Epidermal melanocyte (primary cell): Measurements from ENCODE around the gene UPP1.
A peak's percentile ranks its signal among the peaks of the same experiment; 100 is the strongest.
"Not testable (repeated sequence)": the region's sequence is repeated elsewhere in the genome, so short reads cannot be mapped to it uniquely, and the experiment has no call there.

Experiments
- DNase-seq: peaks from one replicate; pipeline ENCODE4 v3.0.0; 2011; ENCODE audit warnings: low spot score; ENCODE audit not compliant: insufficient read length

The UPP1 gene

DNA sequence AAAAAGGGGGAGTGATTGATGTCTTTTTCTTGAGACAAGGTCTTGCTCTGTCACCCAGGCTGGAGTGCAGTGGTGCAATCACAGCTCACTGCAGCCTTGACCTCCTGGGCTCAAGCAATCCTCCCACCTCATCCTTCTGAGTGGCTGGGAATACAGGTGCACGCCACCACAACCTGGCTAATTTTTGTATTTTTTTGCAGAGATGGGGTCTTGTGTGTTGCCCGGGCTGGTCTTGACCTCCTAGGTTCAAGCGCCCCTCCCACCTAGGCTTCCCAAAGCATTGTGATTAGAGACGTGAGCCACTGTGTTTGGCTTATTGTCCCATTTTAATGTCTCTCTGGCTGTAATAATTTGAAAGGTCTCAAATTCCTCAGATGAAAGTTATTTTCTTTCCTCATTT lies 21.8 kb downstream of the UPP1 start:
- DNase-seq = no peak

DNA sequence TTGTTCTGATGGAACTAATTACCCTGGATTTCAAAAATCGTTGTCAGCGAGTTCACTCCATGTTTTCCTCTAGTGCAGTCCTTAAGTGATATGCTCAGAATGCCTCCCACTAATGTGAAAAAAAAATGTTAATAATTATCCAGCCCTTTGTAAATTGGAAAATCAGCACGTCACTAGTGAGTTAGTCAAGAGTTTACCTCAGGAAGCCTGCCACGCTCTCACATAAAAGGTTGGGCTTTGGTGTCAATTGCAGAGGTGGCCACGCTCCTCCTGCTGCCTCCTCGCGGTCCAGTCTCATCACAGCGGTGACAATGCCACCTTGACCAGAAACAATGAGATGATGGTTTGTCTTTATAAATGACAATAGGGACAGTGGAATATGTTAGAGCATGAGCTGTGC lies 22.5 kb downstream of the UPP1 start:
- no peak for DNase-seq

DNA sequence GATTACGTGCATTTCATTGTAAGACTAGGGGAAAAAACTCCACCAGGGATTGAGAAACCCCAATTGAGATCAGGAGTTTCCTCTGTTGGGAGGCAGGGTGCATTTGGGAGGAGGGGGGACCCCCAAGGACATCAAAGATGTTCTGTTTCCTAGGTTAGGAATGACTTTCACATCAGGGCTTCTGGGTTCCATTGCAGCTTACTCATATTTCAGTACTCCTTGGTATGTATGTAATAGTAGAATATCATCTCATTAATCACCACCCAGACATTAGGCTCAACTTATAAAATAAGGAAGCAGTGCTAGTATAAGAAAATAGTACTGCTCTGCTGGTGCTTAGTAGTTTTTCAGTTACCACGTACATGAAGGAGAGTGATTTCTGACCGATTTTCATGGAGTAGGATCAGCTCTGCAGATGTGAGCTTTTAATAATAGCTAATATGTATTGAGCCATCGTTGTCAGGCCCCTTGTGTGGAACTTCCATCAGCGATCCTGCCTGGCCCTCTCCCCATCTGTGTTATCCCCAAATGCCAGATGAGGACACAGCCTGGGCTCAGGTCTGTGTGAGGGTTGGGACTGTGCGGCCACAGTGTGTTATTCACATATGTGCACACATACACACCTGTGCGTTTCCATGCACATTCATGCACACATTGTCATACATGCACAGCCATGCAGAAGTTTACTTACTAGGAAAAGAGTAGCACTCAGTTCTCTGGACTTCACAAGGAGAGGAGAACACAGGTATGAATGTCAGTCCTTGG lies 23.5 kb downstream of the UPP1 start:
- no peak for DNase-seq

DNA sequence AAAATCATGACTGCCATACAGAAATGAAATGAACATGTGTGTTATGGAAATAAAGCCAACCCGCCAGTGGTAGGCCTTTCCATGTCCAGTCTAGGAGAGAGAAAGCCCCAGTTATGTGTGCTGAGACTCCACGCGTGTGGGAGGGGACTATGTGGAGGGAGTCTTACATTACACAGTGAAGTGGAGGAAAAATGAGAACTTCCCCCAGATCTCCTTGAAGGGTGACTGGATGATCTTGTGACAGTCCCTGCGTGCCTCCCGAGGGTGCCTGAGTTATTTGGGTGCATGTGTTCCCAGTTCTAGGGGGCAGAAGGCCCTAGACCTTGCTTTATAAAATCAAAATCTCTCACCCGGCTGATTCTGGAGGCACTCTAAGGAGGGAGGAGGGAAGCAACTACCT lies 24.2 kb downstream of the UPP1 start:
- no peak for DNase-seq

DNA sequence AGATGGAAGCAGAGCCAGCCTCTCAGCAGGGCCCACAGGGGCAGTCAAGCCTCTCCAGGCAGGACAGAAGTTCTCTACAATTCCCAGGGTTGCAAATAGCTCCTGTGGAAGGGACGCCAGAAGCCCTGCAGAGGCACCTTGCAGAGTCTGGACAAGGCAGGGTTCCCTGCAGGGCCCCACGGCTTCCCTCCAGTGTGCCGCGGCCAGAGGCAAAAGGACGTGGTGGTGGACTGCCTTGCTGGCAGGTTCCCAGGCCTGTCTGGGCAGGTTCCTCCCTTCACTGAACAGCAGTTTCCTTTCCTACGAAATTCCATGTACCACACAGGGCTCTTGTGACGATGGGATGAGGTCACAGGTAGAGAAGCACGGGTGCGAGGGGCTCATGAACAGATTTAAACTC lies 25.1 kb downstream of the UPP1 start:
- DNase-seq = no peak

DNA sequence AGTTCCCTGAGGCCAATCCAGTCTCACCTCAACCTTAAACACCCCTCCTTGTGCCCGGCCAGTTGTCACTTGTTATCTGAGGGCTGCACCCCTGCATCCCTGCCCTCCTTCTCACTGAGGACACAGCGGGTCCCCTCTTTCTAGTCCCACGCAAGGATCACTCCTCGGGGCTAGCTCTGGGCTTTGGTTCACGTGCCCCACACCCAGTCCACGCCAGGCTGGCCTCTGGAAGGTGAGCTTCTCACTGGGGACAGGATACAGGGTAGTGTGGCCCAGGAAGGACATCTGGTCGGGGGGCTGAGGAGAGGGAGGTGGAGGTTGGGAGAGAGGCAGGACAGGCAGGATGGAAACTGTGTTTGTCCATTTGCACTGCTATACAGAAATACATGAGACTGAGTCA lies 25.5 kb downstream of the UPP1 start:
- no peak for DNase-seq

DNA sequence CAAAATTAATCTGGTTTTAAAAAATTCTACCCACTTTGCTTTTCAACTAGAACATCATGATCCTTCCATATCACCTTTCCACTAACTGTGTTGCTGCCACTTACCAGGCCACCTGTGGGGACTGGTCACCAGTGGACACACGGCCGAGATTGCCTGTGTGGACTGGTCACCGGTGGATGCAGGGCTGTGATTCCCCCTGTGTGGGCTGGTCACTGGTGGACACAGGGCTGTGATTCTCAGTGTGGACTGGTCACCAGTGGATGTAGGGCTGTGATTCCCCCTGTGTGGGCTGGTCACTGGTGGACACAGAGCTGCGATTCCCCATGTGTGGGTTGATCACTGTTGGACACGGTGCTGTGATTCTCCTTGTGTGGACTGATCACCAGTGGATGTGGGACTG lies 27.0 kb downstream of the UPP1 start:
- DNase-seq = no peak

DNA sequence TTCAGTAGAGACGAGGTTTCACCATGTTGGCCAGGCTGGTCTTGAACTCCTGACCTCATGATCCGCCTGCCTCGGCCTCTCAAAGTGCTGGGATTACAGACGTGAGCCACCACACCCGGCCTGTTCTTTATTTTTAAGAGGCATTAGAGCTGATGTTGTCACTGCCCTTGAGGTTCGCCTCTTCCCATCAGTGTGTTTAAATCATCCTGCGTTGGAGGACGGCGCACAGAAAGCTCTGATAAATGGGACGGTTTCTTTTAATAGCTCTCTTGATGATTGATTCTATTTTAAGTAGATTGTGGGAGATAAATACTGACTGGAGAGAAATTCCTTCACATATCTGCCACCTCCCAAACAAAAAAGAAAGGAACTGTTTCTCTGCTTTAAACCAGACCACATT lies 29.0 kb downstream of the UPP1 start:
- no peak for DNase-seq

DNA sequence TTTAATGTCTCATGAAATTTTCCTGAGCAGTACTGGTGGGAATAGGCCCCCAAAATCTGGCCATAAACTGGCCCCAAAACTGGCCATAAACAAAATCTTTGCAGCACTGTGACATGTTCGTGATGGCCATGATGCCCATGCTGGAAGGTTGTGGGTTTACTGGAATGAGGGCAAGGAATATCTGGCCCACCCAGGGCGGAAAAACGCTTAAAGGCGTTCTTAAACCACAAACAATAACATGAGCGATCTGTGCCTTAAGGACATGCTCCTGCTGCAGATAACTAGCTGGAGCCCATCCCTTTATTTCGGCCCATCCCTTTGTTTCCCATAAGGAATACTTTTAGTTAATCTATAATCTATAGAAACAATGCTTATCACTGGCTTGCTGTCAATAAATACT lies 31.5 kb downstream of the UPP1 start:
- not testable (repeated sequence) for DNase-seq

DNA sequence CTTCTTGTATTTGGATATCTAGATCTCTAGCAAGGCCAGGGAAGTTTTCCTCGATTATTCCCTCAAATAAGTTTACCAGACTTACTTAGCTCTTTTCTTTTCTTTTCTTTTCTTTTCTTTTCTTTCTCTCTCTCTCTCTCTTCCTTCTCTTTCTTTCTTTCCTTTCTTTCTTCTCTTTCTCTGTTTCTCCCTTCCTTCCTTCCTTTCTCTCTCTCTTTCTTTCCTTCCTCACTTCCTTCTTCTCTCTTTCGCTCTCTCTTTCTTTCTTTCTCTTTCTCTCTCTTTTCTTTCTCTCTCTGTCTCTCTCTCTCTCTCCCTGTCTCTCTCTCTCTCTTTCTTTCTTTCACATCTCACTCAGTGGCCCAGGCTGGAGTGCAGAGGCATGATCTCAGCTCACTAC lies 37.0 kb downstream of the UPP1 start:
- DNase-seq = no peak

DNA sequence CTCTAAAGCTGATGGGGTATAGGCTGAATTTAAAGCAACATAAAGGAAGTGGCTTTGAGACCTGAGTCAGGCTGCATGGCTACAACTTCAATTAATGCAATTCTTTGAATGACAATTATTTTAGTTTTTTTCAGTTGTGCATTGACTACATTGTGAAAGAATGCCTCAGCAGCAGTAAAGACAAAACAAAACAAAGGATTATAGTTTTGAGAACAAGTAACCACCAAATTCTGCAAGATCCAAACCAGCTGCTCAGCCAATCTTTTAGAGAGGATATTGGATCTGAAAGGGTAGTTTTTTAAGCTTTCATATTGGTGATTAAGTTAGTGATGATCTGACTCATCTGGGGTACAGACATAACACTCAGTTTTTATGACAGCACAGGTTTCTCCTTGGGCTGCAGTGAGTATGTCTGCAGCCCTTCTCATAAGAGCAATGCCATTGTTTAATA lies 41.6 kb downstream of the UPP1 start:
- DNase-seq = no peak

DNA sequence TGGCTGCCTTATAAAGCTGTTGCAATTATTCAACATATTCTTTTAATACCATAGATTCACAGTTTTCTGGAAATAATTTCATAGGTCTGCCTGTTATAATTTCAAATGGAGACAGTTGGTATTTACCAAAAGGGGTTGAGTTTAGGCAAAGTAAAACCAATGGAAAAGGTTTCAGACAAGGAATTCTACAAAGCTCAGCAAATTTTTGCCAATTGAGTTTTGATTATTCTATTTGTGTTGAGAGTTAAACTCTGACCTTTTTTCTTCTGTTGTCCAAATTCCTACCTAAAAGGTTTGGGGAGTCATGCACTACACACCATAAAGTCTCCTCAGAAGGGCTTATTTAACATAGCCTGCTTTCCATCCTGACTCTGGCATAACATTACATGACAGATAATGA lies 43.7 kb downstream of the UPP1 start:
- DNase-seq = no peak

DNA sequence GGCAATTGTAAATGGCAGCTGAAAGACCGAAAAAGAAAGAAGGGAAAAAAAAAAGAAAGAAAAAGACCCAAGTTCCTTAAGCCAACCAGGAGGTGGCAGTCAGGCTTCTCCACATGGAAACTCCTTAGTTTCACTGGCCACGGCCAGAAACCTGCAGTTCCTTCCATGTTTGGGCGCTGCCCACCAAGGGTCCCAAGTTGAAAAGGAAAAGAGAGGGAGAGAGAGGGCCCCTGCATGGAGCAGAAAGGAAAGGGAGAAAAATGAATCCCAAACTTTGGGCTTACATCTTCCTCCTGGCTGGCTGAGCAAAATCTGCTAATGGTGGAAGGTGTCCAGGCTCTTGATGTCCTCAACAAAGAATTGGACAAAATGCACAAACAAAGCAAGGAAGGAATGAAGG lies 50.4 kb downstream of the UPP1 start:
- DNase-seq = no peak

DNA sequence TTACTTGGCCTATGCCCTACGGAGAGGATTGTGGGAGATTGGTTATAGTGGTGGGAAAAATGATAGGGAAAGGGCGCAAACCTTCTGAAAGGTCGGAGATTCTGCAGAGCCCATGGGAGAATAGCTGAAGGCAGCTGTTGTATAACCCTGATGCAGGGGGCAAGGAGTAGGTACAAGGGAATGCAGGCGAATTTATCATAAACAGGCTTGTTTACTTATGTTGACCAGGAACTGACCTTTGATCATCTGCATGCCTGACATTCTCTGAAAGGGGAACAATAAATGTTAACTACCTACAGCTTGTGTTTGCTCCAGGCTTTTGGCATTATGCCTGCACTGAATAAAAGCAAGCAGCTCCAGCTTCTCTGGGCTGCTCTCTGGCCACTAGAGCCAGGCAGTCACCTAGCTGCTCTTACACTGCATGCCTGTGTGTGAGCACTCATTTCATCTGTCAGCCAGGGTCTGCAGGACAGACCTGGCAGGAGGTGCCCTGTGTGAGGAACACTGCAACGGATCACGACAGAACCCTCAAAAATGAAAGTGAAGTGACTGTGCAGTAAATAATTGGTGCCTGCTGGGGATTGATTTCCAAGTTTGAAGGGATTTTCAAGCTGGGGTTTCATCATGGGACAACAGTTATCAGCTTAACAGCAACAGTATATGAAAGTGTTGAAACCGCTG lies 51.1 kb downstream of the UPP1 start:
- DNase-seq = no peak

DNA sequence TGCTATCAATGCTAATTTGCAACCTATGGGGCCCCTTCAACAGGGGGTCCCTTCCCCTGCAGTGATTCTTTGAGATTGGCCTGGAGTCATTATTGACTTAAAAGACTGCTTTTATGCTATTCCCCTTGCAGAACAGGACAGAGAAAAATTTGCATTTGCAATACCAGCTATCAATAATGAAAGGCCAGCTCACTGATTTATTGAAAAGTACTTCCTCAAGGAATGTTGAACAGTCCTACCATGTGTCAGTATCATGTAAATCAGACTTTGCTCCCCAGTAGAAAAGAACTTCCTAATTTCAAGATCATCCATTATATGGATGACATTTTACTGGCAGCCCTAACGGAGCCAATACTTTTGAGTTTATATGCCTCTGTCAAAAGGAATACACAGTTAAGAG lies 52.5 kb downstream of the UPP1 start:
- DNase-seq = no peak

DNA sequence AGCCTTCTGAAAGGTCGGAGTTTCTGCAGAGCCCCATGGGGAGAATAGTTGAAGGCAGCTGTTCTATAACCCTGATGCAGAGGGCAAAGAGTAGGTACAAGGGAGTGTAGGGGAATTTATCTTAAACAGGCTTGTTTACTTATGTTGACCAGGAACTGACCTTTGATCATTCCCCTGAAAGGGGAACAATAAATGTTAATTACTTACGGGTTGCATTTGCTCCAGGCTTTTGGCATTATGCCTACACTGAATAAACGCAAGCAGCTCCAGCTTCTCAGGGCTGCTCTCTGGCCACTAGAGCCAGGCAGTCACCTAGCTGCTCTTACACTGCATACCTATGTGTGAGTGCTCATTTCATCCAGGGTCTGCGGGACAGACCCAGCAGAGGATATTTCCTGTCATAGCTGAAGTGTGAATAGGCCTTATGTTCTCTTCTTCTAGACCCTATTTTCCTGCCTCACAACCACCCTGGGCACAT lies 55.3 kb downstream of the UPP1 start:
- DNase-seq = no peak

DNA sequence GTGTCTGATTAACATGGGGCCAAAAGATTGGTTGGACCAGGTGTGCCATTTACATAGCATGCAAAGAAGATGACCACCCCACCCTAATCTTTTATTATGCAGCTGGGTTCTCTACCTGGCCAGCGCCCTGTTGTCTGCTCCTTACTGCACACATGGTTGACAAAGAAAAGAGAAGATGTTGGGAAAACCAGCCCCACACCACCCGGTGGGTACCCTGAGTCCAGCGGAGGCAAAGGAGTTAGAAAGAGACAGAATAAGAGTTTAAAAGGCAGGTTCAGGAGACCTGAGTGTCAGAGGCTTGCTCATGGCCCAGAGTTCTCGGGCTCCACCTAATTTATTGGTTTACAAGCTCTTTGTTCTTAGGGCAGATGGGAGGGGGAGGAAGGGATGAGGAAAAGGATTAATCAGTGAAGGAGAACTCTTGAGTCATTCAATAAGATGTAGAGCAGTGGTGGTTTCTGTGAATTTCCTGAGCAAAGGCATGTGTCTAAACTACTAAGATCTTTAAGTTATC lies 58.1 kb downstream of the UPP1 start:
- no peak for DNase-seq

DNA sequence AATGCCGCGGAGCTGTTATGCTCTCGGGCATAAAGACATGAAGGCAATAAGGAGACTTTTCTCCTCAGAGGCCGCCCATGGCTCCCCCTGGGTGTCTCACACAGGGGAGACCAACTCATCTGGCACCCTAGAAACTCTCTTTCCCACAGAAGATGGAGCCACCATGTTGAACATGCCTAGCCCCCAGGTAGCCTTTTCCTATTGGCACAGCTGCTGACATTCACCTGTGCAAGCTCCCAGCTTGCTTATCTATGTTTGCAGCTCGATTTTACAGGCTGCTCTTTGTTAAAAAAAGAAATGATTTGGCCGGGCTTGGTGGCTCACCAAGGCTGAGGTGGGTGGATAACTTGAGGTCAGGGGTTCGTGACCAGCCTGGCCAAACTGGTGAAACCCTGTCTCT lies 58.6 kb downstream of the UPP1 start:
- DNase-seq = not testable (repeated sequence)

DNA sequence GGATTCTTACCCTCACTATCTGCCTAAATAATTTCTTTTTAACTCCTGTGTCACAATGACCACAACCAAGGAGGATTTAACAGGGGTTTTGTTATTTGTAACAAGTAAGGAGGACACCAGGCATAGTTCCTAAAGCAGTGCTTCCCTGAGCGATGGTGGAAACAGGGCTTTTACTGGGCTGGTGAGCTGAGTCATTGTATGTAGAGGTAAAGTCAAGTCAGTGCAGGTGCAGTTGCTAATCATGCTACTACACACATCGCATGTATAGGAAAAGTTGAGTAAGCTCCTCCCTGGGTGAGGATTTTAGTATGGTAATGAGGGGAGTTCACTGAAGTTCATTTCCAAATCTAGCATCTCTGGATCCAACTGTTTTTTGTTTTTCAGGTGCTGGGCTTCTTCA lies 59.2 kb downstream of the UPP1 start:
- DNase-seq = no peak

DNA sequence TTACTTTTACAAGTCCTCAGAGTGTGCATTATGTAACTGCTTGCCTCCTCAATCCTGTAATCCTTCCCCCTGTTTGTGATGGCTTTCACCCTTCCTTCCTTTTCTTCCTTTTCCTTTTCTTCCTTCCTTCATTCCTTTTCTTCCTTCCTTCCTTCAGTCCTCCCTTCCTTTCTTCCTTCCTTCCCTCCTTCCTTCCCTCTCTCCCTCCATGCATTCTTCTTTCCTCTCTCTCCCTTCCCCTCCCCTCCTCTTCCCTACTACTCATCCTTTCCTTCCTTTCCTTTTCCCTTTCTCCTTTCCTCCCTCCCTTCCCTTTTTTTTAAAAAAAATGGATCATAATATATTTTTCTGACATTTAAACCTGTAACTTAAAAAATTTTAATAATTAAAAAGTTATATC lies 60.0 kb downstream of the UPP1 start:
- DNase-seq = no peak

DNA sequence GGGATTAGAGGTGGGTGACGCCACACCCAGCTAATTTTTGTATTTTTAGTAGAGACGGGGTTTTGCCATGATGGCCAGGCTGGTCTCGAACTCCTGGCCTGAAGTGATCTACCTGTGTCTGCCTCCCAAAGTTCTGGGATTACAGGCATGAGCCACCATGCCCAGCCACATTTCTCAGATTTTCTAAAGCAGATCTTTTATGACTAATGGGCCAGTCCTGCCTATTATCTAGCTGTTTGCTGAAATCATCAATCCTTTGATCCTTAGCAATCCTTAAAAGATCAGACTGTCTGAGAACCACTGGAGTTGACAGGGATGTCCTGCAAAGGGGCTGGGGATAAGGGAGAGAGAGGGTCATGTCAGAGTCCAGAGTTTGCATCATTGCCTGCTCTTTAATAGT lies 61.0 kb downstream of the UPP1 start:
- DNase-seq = no peak

DNA sequence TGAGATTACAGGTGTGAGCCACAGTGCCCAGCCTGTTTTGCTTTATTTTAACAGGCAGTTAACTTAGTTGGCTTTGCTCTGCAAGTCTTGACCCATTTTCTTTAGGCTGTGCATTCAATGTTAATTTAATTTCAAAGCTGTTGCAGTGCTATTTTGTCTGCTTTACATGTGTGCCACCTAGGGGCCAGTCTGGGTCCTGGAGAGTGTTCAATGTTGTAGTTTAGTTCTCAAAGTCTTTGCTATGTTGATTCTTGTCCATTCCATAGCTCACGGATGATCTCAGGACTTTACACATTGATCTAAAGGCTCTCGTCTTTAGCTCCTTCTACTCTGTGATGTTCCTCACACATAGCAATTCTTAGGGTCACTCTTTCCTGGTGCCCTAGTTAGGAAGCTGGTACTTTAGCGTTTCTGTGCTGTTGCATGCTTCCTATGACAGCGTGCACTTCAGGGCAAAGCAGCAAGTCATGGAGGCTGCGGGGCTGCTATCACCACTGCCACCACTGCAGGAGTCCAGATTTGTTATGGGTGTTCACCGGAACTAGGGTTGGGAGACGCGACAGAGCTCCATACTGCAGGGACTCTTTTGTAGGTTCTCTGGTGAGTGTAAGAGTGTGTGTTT lies 65.8 kb downstream of the UPP1 start:
- DNase-seq = peak; percentile 28
